SK-N-SH (cell line): Measurements from ENCODE around the gene IL6R. TPM values are rescaled to one million over a fixed set of nuclear protein-coding genes. Genes with fewer than 3 reads are reported as not detected.

Source experiments
- CTCF ChIA-PET: fragments of 300-600, 350-600 bp; formaldehyde crosslinking; extraction: SDS; loops from one replicate; lab custom pipeline; 2021; lab: Yijun Ruan, JAX
- POLR2A ChIA-PET: fragments of 350-600 bp; sonication (Branson Sonifier 250); formaldehyde crosslinking; extraction: SDS; loops from one replicate; lab custom pipeline; 2020; ENCODE audit warnings: antibody characterized with exemption, inconsistent platforms; lab: Yijun Ruan, JAX
- DNase-seq: peaks from one replicate; pipeline ENCODE4 v3.0.0; 2012
- H2AFZ ChIP-seq: fragments of 200-600 bp; sonication (generic); 2 replicates; pipeline ENCODE4 v1.8.1; 2016; ENCODE audit warnings: antibody characterized with exemption, mild to moderate bottlenecking, low read depth
- H3F3A ChIP-seq: fragments of 200-600 bp; sonication (generic); replicated peaks from 2 replicates; pipeline ENCODE3; 2016; ENCODE audit warnings: antibody characterized with exemption, mild to moderate bottlenecking; ENCODE audit not compliant: insufficient read depth
- H3K27ac ChIP-seq, 2 experiments: fragments of 200-500 bp in 1 of 2; fragments of 200-600 bp in 1 of 2; sonication (Bioruptor generic) in 1 of 2; sonication (generic), shearing (Covaris generic) in 1 of 2; 2 replicates each; pipeline versions ENCODE4 v1.5.1 to v1.6.1; 2014 to 2016; ENCODE audit warnings: low read depth in 2 of 2, inconsistent platforms in 1 of 2, low read length in 1 of 2, mild to moderate bottlenecking in 1 of 2, mixed read lengths in 1 of 2
- H3K27me3 ChIP-seq: fragments of 200-600 bp; sonication (generic), shearing (Covaris generic); 2 replicates; pipeline ENCODE4 v1.6.1; 2016; ENCODE audit warnings: mixed run types; ENCODE audit not compliant: insufficient read depth
- H3K36me3 ChIP-seq, 2 experiments: fragments of 200-500 bp in 1 of 2; fragments of 200-600 bp in 1 of 2; sonication (Bioruptor generic) in 1 of 2; sonication (generic) in 1 of 2; replicated peaks in 1 of 2; 2 replicates each; pipeline versions ENCODE3 to v1.5.1; 2014 to 2016; ENCODE audit warnings: low read length in 1 of 2, mild to moderate bottlenecking in 1 of 2; ENCODE audit not compliant: insufficient read depth in 2 of 2, control insufficient read depth in 1 of 2
- H3K4me1 ChIP-seq, 2 experiments: fragments of 200-500 bp in 1 of 2; fragments of 200-600 bp in 1 of 2; sonication (Bioruptor generic) in 1 of 2; sonication (generic), shearing (Covaris generic) in 1 of 2; 2 replicates each; pipeline versions ENCODE4 v1.5.1 to v1.6.1; 2014 to 2016; ENCODE audit warnings: low read depth in 1 of 2, low read length in 1 of 2, mixed run types in 1 of 2; ENCODE audit not compliant: insufficient read depth in 2 of 2, control insufficient read depth in 1 of 2
- H3K4me2 ChIP-seq: fragments of 200-600 bp; sonication (generic), shearing (Covaris generic); 2 replicates; pipeline ENCODE4 v1.6.1; 2017; ENCODE audit warnings: mixed run types
- H3K4me3 ChIP-seq, 2 experiments: fragments of 200-500 bp in 1 of 2; fragments of 200-600 bp in 1 of 2; sonication (Bioruptor generic) in 1 of 2; sonication (generic), shearing (Covaris generic) in 1 of 2; 2 replicates each; pipeline versions ENCODE4 v1.5.1 to v1.8.1; 2014 to 2016; ENCODE audit warnings: low read depth in 2 of 2, inconsistent platforms in 1 of 2, low read length in 1 of 2, mild to moderate bottlenecking in 1 of 2, mixed read lengths in 1 of 2, moderate library complexity in 1 of 2
- H3K79me2 ChIP-seq: fragments of 200-600 bp; sonication (generic); 2 replicates; pipeline ENCODE4 v1.8.1; 2017; ENCODE audit warnings: mild to moderate bottlenecking; ENCODE audit not compliant: insufficient read depth
- H3K9ac ChIP-seq: fragments of 200-600 bp; sonication (generic); 2 replicates; pipeline ENCODE4 v1.6.1; 2017; ENCODE audit warnings: mixed run types
- H3K9me2 ChIP-seq: fragments of 200-600 bp; sonication (generic); 2 replicates; pipeline ENCODE4 v1.6.1; 2017; ENCODE audit warnings: mixed run types
- H3K9me3 ChIP-seq: fragments of 200-600 bp; sonication (generic); 2 replicates; pipeline ENCODE4 v1.6.1; 2017; ENCODE audit warnings: mixed run types, mild to moderate bottlenecking, moderate library complexity
- H4K20me1 ChIP-seq: fragments of 200-600 bp; sonication (generic); 2 replicates; pipeline ENCODE4 v1.6.1; 2017; ENCODE audit warnings: mild to moderate bottlenecking, mixed run types; ENCODE audit not compliant: insufficient read depth
- CHD2 ChIP-seq: fragments of 150-350 bp; IDR thresholded peaks from 2 replicates; pipeline ENCODE4 v1.6.1; 2018; ENCODE audit warnings: low read length; ENCODE audit not compliant: partially characterized antibody
- CTCF ChIP-seq: fragments of 200-600 bp; sonication (generic); IDR thresholded peaks from 2 replicates; pipeline ENCODE4 v1.6.1; 2017; ENCODE audit warnings: antibody characterized with exemption, mild to moderate bottlenecking, moderate library complexity
- FOSL2 ChIP-seq: IDR thresholded peaks from 2 replicates; pipeline ENCODE4 v1.4.0; 2012; ENCODE audit warnings: low read depth, mild to moderate bottlenecking, moderate library complexity, borderline replicate concordance
- FOXJ3 ChIP-seq: sonication (generic); formaldehyde crosslinking; IDR thresholded peaks from 2 replicates; pipeline ENCODE4 v1.5.1; 2020; ENCODE audit warnings: mild to moderate bottlenecking, missing genetic modification reagents
- GABPA ChIP-seq: IDR thresholded peaks from 2 replicates; pipeline ENCODE4 v1.4.0; 2012; ENCODE audit warnings: low read depth, mild to moderate bottlenecking
- MAX ChIP-seq: IDR thresholded peaks from 2 replicates; pipeline ENCODE4 v1.4.0; 2012; ENCODE audit warnings: low read depth
- PBX3 ChIP-seq: IDR thresholded peaks from 2 replicates; pipeline ENCODE4; 2012
- RXRA ChIP-seq: IDR thresholded peaks from 2 replicates; pipeline ENCODE4 v1.4.0; 2012; ENCODE audit warnings: low read depth, mild to moderate bottlenecking, borderline replicate concordance
- SMC3 ChIP-seq: IDR thresholded peaks from 2 replicates; pipeline ENCODE4 v1.6.1; 2012; ENCODE audit warnings: low read depth, low read length, improper control_type of control experiment
- ZBTB33 ChIP-seq: IDR thresholded peaks from 2 replicates; pipeline ENCODE4 v1.4.0; 2012; ENCODE audit warnings: low read depth, borderline replicate concordance
- WGBS: methylation state at CpG from one replicate; pipeline ENCODE4 v1.1.6; 2017; ENCODE audit warnings: low lambda C conversion rate; 5-methylcytosine and 5-hydroxymethylcytosine counted together
- polyA plus RNA-seq, 3 experiments: library from polyadenylated mRNA; depleted of rRNA; stranded (reverse); fragments of >200 nt; gene quantifications; 2 replicates each; pipeline ENCODE4 v1.2.3, GENCODE V29; 2012

Gene IL6R
- polyA plus RNA-seq, 1 of the 3 experiments (the other 2 are of a cell fraction): 2.8 TPM

GRCh38 chr1:154414606-154415005 lies 9.5 kb downstream of the IL6R start:
- no peak for TF ChIP-seq SMC3
- TF ChIP-seq ZBTB33: no peak
- no peak for TF ChIP-seq FOXJ3 (CRISPR knock-in tag)
- TF ChIP-seq RXRA: no peak
- TF ChIP-seq CHD2: no peak
- TF ChIP-seq CTCF: no peak
- TF ChIP-seq GABPA: no peak
- TF ChIP-seq PBX3: no peak
- no peak for TF ChIP-seq FOSL2
- no peak for TF ChIP-seq MAX
- Histone ChIP-seq H3K4me1 (peaks cover 5 to 16% of the 10 kb centered on the region in 2 experiments; a peak in 3 of 4 replicates), H3K36me3 (no peaks in the 10 kb centered on the region), H2AFZ (no peak overlapping the region), H3F3A (peaks cover 8% of the 10 kb centered on the region), H4K20me1 (no peaks in the 10 kb centered on the region), H3K27ac (no peak overlapping the region), H3K9me2 (no peaks in the 10 kb centered on the region), H3K79me2 (no peaks in the 10 kb centered on the region; the same call in 1 of the 2 replicates), H3K4me2 (no peak overlapping the region), H3K4me3 (no peak overlapping the region), H3K9me3 (no peaks in the 10 kb centered on the region), H3K27me3 (no peaks in the 10 kb centered on the region), H3K9ac (no peak overlapping the region)
- ChIA-PET POLR2A (interaction anchor here (0.6 to 0.8 kb wide), 2 partner anchors 9 to 162 kb away, joined by 3 to 5 read pairs; no protein-coding TSS in a partner anchor), CTCF (interaction anchor here (0.7 to 1.4 kb wide), 3 partner anchors 9 to 132 kb away, joined by 3 to 16 read pairs (median 3); partner anchors contain the start of gene IL6R)
- no peak for DNase-seq
- 100% methylated on average over 3 of the region's 8 CpGs for WGBS
